ENCODE data around the gene GUCY2C. TPM values are rescaled to one million over a fixed set of nuclear protein-coding genes. Genes with fewer than 3 reads are reported as not detected.

Gene GUCY2C
- total RNA-seq, 1 experiment from 2014 or later, result 0.11 TPM

Other genes starting within 250 kb of the GUCY2C start
- gene PLBD1, start 128.7 kb downstream of the GUCY2C start, total RNA-seq (2014; rRNA removed; shearing (Covaris generic)), result 0.19 and 0.26 TPM in 2 replicates
- 33.2 and 33.7 TPM in 2 replicates for gene WBP11, start 106.9 kb upstream of the GUCY2C start, total RNA-seq (2014; rRNA removed; shearing (Covaris generic))
- gene C12orf60, start 107.1 kb upstream of the GUCY2C start, total RNA-seq (2014; rRNA removed; shearing (Covaris generic)), result 14.1 and 15.9 TPM in 2 replicates
- 0.24 TPM in 1 of 2 replicates, not detected in the other for gene SMCO3, start 117.6 kb upstream of the GUCY2C start, total RNA-seq (2014; rRNA removed; shearing (Covaris generic))
- gene ART4, start 146.9 kb upstream of the GUCY2C start, total RNA-seq (2014; rRNA removed; shearing (Covaris generic)), result not detected in 2 replicates
- 402 and 415 TPM in 2 replicates for gene MGP, start 189.3 kb upstream of the GUCY2C start, total RNA-seq (2014; rRNA removed; shearing (Covaris generic))
- 0.61 and 0.74 TPM in 2 replicates for gene ERP27, start 241.9 kb upstream of the GUCY2C start, total RNA-seq (2014; rRNA removed; shearing (Covaris generic))

Measured in SK-MEL-5 (cell line).